ENCODE data around the gene PRKAG2.

PRKAG2 gene

DNA sequence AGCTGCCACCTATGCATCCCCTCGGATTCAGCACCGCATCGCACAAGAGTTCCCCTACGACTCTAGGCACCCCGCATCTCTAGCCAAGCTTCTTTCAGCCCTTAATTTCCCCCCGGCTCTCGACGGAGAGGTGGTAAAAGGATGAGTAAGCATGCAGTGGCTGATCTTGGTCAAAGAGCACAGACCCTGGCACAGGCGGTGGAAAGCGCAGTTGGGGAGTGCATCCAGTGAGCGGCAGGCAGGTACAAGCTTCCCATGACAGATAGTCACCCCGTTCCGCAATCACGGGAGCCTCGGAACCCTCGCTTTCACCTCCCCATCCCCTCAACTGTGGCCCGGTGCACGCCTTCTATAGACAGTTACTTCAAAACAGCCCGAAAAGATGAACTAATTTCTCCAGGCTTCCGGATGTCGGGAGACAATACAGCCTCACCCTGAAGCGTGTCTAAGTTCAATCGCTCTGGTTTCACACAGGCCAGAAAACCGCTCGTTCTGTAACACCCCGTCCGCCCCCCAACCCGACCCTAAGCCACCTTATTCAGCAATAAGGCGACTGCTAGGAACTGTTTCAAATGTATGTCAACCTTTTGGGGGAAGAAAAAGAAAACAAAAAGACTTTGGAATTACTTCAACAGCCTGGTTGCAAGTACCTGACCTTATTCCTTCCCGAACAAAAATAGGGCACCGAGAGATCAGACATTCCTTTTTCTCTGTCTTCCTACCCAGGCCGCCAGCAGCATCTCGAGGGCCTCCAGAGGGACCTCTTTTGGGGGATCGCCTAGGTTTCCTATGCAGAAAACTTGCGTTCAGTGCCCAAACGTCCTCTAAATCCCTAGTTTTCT, 358.6 kb downstream of the PRKAG2 start:
- DNase-seq (ENCODE audit: low spot score), result peak; percentile 30

DNA sequence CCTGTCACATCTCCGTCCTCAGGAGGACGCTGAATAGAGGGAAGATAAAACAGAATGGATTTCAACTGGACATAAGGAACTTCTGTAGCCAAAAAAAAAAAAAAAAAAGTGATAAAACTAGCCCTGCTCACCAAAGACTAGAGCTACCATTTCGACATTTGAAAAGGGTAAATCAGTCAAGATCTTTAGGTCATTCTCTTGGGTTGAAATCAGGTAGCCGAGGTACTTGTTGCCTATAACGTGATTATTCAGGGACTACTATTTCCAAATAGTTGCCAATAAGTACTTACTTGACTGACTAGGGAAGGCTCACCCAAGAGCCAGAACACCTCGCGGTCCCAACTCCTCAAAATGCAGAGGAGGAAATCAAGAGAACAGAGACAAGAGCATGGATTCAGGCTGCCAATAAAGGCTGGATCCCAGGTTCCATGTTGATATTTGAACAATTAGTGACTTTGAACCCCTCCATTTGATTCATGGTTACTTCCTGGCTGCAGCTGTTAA, 359.3 kb downstream of the PRKAG2 start:
- no peak for DNase-seq (ENCODE audit: low spot score)

GRCh38 chr7:151515276-151515565, 361.7 kb downstream of the PRKAG2 start:
- DNase-seq (ENCODE audit: low spot score), result no peak

DNA sequence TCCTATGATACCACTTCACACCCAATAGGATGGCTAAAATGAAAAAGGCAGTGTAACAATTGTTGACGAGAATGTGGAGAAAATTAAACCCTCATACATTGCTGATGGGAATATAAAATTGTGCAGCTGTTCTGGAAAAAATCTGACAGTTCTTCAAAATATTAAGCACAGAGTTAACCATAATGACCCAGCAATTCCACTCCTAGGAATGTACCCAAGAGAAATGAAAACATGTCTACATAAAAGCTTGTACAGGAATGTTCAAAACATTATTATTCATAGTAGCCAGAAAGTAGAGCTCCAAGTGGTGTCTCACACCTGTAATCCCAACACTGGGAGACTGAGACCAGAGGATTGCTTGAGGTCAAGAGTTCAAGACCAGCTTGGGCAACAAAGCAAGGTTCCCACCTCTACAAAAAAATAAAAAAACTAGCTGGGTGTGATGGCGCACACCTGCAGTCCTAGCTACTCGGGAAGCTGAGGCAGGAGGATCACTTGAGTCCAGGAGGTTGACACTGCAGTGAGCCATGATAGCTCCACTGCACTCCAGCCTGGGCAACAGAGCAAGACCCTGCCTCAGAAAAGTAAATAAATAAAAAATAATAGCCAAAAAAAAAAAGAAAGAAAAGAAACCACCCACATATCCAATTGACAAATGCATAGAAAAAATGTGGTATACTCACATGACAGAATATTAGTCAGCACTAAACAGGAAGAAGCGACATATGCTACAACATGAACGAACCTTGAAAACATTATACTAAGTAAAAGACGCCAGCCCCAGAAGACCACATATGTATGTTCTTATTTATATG, 362.2 kb downstream of the PRKAG2 start:
- DNase-seq (ENCODE audit: low spot score), result no peak

DNA sequence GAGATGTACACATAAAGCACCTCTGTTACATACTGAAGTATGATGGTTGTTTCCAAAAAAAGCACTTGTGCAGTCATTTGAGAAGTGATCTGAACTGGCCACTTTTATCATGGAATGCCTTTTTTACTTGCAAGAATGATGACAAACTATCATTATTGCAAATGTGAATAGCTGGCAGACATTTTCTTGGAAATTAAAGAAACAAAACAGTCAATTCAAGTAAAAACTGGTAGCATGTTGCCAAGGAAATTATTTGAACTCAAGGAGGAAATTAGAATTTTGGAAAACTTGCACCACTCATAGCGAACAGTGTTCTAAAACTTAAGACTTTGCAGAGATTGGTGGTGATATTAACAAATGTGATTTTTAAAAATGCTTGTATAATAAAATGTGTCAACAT, 363.8 kb downstream of the PRKAG2 start:
- DNase-seq (ENCODE audit: low spot score), result no peak

DNA sequence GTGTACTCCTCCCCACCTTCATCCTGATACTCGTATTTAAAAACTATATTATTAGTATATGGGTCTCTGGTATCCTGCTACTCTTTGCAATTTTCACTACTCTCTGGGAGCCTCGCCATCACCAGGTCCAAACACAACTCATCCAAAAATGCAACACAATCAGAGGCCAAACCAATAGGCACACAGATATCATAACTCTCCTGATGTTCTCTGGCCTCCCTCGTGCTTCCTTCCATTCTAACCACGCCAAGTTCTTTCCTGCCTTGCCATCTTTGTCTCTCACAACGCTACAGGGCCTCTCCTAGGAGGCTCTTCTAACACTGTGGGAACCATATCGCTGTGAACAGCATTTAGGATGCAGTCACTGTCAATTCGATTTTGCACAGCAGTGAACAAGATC, 364.6 kb downstream of the PRKAG2 start:
- DNase-seq (ENCODE audit: low spot score), result no peak

DNA sequence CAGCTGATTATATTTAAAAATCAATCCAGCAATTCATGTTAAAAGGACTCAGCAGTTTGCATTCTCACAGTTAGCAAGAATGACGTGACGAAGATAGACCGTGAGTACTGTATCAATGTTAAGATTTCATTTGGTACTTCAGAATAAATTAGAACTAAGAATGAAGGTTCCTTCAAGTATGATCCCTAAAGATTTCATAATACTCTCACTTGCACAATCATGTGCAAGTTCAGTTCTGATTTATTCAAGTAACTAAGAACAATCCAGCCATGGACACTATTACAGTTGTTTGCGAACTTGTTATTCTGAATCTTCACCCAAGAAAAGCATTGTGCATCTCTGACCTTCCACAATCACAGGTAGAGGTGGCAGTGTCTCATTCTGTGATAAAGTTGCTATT, 365.0 kb downstream of the PRKAG2 start:
- no peak for DNase-seq (ENCODE audit: low spot score)

GRCh38 chr7:151511270-151511669, 365.6 kb downstream of the PRKAG2 start:
- no peak for DNase-seq (ENCODE audit: low spot score)

DNA sequence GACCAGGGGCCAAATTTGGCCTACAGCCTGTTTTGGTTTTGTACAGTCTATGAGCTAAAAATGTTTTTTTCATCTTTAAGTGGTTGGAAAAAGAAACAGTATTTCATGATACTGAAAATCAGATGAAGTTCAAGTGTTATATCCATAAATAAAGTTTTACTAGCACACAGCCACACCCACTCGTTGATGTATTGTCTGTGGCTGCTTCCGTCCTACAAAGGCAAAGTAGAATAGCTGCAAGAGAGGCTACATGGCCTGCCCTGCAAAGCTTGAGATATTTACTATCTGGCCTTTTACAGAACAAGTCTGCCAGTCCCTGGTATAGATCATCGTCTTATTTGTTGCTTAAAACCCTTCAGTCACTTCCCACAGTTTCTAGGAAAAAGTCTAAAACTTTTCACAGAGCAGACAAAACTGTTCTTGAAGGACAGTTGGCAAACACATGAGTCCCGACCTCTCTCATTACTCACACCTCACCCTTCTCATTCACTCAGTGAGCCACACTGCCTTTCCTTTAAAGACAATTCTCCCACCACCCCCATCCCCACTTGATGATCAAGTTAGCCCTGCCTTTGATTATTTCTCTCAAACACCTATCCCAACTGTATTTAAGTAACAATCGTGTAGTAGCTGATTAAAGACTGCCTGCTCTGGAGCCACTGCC, 367.1 kb downstream of the PRKAG2 start:
- no peak for DNase-seq (ENCODE audit: low spot score)

DNA sequence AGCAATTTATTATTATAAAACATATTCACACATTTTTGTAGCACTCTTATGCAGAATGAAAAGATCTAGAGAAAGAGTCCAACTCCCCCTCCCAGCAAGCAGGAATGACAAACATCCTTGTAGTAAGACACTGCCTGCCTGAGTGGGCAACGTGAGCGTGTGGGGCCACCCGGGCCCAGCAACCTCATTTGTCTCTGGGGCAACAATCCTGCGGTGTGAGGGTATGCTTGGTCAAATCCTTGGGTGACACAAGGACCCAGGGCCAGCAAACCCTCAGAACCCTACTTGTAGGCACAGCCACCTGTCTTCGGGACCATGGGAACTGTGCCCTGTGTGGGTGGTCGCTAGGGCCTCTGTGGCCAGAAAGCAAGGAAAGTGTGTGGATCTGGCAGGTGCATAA, 367.9 kb downstream of the PRKAG2 start:
- no peak for DNase-seq (ENCODE audit: low spot score)

- no peak for DNase-seq (ENCODE audit: low spot score)
Measured at GRCh38 chr7:151507806-151508205, 369.1 kb downstream of the PRKAG2 start.

- DNase-seq (ENCODE audit: low spot score), result peak; percentile 57
Measured at GRCh38 chr7:151506901-151507382, 370.0 kb downstream of the PRKAG2 start.
